ENCODE results near the gene CAV1. TPM values are rescaled to one million over a fixed set of nuclear protein-coding genes. Genes with fewer than 3 reads are reported as not detected.

Gene CAV1
- total RNA-seq, 1 donor = 887 TPM

GRCh38 chr7:116595063-116595462, 70.2 kb downstream of the CAV1 start:
- no peak for DNase-seq (ENCODE audit: low read depth)
- H3K4me3 ChIP-seq (ENCODE audit: low read depth, low read length) = no peak overlapping the region
- TF ChIP-seq, protein P1, sequence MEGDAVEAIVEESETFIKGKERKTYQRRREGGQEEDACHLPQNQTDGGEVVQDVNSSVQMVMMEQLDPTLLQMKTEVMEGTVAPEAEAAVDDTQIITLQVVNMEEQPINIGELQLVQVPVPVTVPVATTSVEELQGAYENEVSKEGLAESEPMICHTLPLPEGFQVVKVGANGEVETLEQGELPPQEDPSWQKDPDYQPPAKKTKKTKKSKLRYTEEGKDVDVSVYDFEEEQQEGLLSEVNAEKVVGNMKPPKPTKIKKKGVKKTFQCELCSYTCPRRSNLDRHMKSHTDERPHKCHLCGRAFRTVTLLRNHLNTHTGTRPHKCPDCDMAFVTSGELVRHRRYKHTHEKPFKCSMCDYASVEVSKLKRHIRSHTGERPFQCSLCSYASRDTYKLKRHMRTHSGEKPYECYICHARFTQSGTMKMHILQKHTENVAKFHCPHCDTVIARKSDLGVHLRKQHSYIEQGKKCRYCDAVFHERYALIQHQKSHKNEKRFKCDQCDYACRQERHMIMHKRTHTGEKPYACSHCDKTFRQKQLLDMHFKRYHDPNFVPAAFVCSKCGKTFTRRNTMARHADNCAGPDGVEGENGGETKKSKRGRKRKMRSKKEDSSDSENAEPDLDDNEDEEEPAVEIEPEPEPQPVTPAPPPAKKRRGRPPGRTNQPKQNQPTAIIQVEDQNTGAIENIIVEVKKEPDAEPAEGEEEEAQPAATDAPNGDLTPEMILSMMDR (IDR thresholded peaks at IDR 0.05; ENCODE audit: insufficient read depth, low read depth, low read length) = no peak

DNA sequence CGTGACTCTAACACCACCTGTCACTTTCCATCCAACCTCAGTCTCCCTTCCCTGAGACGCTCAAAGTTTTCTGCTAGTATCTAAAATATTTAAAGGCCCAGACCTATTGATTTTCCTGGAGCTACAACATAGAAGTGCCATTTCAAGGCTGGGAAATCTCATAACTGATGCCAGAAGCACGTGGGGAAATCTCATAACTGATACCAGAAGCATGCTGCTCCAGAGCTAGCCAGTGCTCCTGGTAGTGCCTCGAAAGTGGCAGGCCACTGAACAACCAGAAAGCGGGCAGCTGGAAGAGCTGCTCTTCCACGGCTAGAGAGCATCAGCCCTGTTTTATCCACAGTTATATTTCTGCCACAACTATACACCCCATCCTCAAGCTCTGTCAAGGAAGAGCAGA, 72.5 kb downstream of the CAV1 start:
- TF ChIP-seq, protein P1 (IDR thresholded peaks at IDR 0.05; ENCODE audit: insufficient read depth, low read depth, low read length) = no peak
- no peak for DNase-seq (ENCODE audit: low read depth)
- H3K4me3 ChIP-seq (ENCODE audit: low read depth, low read length) = no peak overlapping the region

DNA sequence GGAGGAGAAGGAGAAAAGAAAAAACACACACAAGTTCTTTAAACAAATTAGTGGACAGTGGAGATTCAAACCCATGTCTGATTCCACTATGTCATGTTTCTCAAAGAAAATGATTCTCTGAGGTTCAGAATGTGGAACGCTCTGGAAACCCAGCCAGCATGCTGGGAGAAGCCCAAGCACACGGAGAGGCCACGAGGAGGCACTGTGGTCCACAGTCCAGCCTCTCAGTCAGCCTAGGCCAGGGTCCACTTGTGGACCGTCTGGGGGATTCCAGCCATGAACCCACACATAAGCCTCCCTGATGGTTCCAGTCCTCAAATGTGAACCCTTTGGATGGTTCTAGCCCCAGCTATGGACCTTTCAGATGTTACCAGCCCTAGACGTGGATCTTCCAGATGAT, 73.4 kb downstream of the CAV1 start:
- DNase-seq (ENCODE audit: low read depth) = no peak
- no peak overlapping the region for H3K4me3 ChIP-seq (ENCODE audit: low read depth, low read length)
- TF ChIP-seq, protein P1 (IDR thresholded peaks at IDR 0.05; ENCODE audit: insufficient read depth, low read depth, low read length) = peak; percentile 56

- TF ChIP-seq, protein P1 (IDR thresholded peaks at IDR 0.05; ENCODE audit: insufficient read depth, low read depth, low read length) = no peak
- DNase-seq (ENCODE audit: low read depth) = no peak
Measured at GRCh38 chr7:116598861-116599260, 74.0 kb downstream of the CAV1 start.

GRCh38 chr7:116601426-116601825, 76.6 kb downstream of the CAV1 start:
- no peak for DNase-seq (ENCODE audit: low read depth)
- TF ChIP-seq, protein P1 (IDR thresholded peaks at IDR 0.05; ENCODE audit: insufficient read depth, low read depth, low read length) = no peak
- no peak overlapping the region for H3K4me3 ChIP-seq (ENCODE audit: low read depth, low read length)

More at GRCh38 chr7:116598861-116599260, 74.0 kb downstream of the CAV1 start:
- H3K4me3 ChIP-seq (ENCODE audit: low read depth, low read length) = no peak overlapping the region

GRCh38 chr7:116607299-116607698, 82.5 kb downstream of the CAV1 start:
- no peak for DNase-seq (ENCODE audit: low read depth)
- TF ChIP-seq, protein P1 (IDR thresholded peaks at IDR 0.05; ENCODE audit: insufficient read depth, low read depth, low read length) = no peak
- H3K4me3 ChIP-seq (ENCODE audit: low read depth, low read length) = no peak overlapping the region

- H3K4me3 ChIP-seq (ENCODE audit: low read depth, low read length) = no peak overlapping the region
- peak; percentile 71 for DNase-seq (ENCODE audit: low read depth)
- TF ChIP-seq, protein P1 (IDR thresholded peaks at IDR 0.05; ENCODE audit: insufficient read depth, low read depth, low read length) = no peak
Measured at GRCh38 chr7:116610210-116610609, 85.4 kb downstream of the CAV1 start.
